C4-2B (cell line): Measurements from ENCODE around the gene ADGB.
"Not testable (repeated sequence)": the region's sequence is repeated elsewhere in the genome, so short reads cannot be mapped to it uniquely, and the experiment has no call there.

ENCODE experiments used
- ZFX ChIP-seq: fragments of 450-650 bp; IDR thresholded peaks from 2 replicates; pipeline ENCODE4 v1.6.1; 2017
- TF ChIP-seq, protein P1 (sequence below): fragments of 450-650 bp; conservative IDR thresholded peaks from 2 replicates; pipeline ENCODE4 v1.5.1; 2017; ENCODE audit warnings: mild to moderate bottlenecking

- TF ChIP-seq, protein P1, sequence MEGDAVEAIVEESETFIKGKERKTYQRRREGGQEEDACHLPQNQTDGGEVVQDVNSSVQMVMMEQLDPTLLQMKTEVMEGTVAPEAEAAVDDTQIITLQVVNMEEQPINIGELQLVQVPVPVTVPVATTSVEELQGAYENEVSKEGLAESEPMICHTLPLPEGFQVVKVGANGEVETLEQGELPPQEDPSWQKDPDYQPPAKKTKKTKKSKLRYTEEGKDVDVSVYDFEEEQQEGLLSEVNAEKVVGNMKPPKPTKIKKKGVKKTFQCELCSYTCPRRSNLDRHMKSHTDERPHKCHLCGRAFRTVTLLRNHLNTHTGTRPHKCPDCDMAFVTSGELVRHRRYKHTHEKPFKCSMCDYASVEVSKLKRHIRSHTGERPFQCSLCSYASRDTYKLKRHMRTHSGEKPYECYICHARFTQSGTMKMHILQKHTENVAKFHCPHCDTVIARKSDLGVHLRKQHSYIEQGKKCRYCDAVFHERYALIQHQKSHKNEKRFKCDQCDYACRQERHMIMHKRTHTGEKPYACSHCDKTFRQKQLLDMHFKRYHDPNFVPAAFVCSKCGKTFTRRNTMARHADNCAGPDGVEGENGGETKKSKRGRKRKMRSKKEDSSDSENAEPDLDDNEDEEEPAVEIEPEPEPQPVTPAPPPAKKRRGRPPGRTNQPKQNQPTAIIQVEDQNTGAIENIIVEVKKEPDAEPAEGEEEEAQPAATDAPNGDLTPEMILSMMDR, result not testable (repeated sequence)
- TF ChIP-seq ZFX, result not testable (repeated sequence)
Observed at GRCh38 chr6:146812811-146813321, 214.1 kb downstream of the ADGB start.
